ENCODE measurements around the gene MDN1. TPM values are rescaled to one million over a fixed set of nuclear protein-coding genes. Genes with fewer than 3 reads are reported as not detected.

The MDN1 gene
- total RNA-seq, 2 donors from 2014 or later: 26.2 to 53.3 TPM

DNA sequence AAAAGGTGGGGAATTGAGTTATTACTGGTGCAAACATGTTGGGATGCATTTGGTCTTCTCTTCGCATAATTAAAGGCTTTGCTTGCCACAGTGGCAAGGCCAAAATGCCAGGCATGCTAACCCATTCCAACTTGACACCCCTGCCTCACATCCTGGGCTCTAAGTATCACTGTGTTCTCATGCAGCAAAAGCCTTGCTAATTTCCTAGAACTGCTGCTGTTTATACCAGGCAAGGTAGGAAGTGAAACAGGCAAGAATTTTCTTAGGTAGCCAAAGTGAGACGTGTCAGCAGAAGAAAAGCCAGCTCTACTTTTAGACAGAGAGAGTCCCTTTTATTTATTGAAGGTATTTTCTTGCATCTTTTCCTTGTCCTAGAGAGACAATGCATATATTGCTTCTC lies 222.2 kb downstream of the MDN1 start:
- Histone ChIP-seq H3K4me1 (replicated peaks) (no peaks in the 10 kb centered on the region), H3K9me3 (no peaks in the 10 kb centered on the region), H3K27ac (no peak overlapping the region), H3K27me3 (replicated peaks; ENCODE audit: insufficient read depth) (no peaks in the 10 kb centered on the region), H3K36me3 (no peaks in the 10 kb centered on the region), H3K4me3 (no peak overlapping the region)
- TF ChIP-seq CTCF (IDR thresholded peaks at IDR 0.05) (no peak), POLR2AphosphoS5 (IDR thresholded peaks at IDR 0.05) (no peak), POLR2A (IDR thresholded peaks at IDR 0.05) (no peak)
- WGBS: 61% methylated on average over 2 of the region's 2 CpGs
- DNase-seq (ENCODE audit: low spot score): no peak
- intact Hi-C loops (cut with DNase I): no loop called here

GRCh38 chr6:89596484-89596883 lies 223.1 kb downstream of the MDN1 start:
- no peaks in the 10 kb centered on the region for H3K36me3 ChIP-seq
- no peaks in the 10 kb centered on the region for H3K27me3 ChIP-seq (replicated peaks; ENCODE audit: insufficient read depth)
- no peak overlapping the region for H3K4me3 ChIP-seq
- intact Hi-C loops (cut with DNase I): no loop called here
- H3K4me1 ChIP-seq (replicated peaks): no peaks in the 10 kb centered on the region
- WGBS: 59% methylated on average over 1 of the region's 1 CpG
- TF ChIP-seq CTCF (IDR thresholded peaks at IDR 0.05) (no peak), POLR2AphosphoS5 (IDR thresholded peaks at IDR 0.05) (no peak), POLR2A (IDR thresholded peaks at IDR 0.05) (no peak)
- H3K9me3 ChIP-seq: no peaks in the 10 kb centered on the region
- peak overlapping the region in 1 of 2 donors; percentile 14 for H3K27ac ChIP-seq
- DNase-seq (ENCODE audit: low spot score): no peak

- Histone ChIP-seq H3K9me3 (no peaks in the 10 kb centered on the region), H3K4me3 (no peak overlapping the region), H3K27me3 (replicated peaks; ENCODE audit: insufficient read depth) (no peaks in the 10 kb centered on the region), H3K27ac (no peak overlapping the region), H3K36me3 (no peaks in the 10 kb centered on the region), H3K4me1 (replicated peaks) (no peaks in the 10 kb centered on the region)
- 91% methylated on average over 2 of the region's 2 CpGs for WGBS
- intact Hi-C loops (cut with DNase I): no loop called here
- no peak for TF ChIP-seq POLR2AphosphoS5 (IDR thresholded peaks at IDR 0.05)
- no peak for TF ChIP-seq POLR2A (IDR thresholded peaks at IDR 0.05)
- TF ChIP-seq CTCF (IDR thresholded peaks at IDR 0.05): no peak
- DNase-seq (ENCODE audit: low spot score): no peak
Observed at GRCh38 chr6:89596056-89596455, 223.5 kb downstream of the MDN1 start.

Small RNA genes within 50 kb of the gene (small RNA-seq; reads per million reads assigned to genes)
- 0 reads per million in 2 donors for gene DNAJC19P6
- gene RF00019: 0 reads per million in 2 donors

Other genes with a start within 250 kb of the MDN1 start
- gene LYRM2, start 181.0 kb downstream of the MDN1 start, total RNA-seq: 10 to 100 TPM; 21.3 to 25.7 TPM
- 10 to 100 TPM; 10.9 to 17.7 TPM for gene CASP8AP2, start 10.1 kb upstream of the MDN1 start, total RNA-seq
- gene GJA10, start 74.7 kb upstream of the MDN1 start, total RNA-seq: not detected